ENCODE data around the gene RAB36. TPM values are rescaled to one million over a fixed set of nuclear protein-coding genes. Genes with fewer than 3 reads are reported as not detected.

RAB36 gene
- total RNA-seq, 1 donor from 2014 or later, result 0.20 TPM

GRCh38 chr22:23137468-23137867 is 7.8 kb upstream of the RAB36 start:
- no peak for DNase-seq (ENCODE audit: low read depth in 2 of 2)

GRCh38 chr22:23137905-23138561 is 7.2 kb upstream of the RAB36 start:
- DNase-seq (ENCODE audit: low read depth in 2 of 2), result peak in 1 of 2 donors; percentile 49

DNA sequence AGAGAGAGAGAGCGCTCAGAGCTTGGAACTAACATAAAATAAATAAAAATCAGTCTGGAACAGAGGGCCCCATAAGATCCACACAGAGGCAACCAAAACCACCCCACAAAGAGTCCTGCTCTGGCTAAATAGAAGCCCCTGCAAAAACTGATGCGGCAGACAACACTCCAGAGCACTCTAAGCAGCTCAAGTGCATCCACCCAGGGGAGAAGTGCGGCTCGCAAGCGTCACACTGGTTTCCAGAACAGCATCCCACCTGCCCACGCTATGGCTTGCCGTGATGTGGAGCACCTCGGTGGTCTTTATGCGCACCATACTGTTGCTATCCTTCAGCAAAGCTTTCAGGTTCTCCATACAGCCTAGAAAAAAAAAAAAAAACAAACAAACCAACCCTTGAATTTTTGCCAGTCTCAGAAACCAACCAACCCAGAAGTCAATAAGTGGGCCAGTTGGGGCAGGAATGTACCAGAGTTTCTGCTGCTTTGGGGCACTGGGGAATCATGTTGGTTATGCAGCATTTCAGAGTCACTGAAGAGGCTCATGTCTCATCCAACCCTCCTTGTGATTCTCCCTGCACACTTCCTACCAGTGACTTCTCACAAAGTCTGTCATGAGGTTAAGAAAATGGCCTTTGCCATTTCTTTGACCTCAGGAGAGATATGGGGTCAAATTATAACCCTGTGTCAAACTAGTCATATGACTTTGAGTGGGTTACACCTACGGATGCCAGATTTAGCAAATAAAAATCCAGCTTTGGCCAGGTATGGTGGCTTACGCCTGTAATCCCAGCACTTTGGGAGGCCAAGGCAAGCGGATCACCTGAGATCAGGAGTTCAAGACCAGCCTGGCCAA is 6.5 kb upstream of the RAB36 start:
- no peak for DNase-seq (ENCODE audit: low read depth in 2 of 2)

- DNase-seq (ENCODE audit: low read depth in 2 of 2), result no peak
Measured at GRCh38 chr22:23140385-23140784, 4.9 kb upstream of the RAB36 start.

DNA sequence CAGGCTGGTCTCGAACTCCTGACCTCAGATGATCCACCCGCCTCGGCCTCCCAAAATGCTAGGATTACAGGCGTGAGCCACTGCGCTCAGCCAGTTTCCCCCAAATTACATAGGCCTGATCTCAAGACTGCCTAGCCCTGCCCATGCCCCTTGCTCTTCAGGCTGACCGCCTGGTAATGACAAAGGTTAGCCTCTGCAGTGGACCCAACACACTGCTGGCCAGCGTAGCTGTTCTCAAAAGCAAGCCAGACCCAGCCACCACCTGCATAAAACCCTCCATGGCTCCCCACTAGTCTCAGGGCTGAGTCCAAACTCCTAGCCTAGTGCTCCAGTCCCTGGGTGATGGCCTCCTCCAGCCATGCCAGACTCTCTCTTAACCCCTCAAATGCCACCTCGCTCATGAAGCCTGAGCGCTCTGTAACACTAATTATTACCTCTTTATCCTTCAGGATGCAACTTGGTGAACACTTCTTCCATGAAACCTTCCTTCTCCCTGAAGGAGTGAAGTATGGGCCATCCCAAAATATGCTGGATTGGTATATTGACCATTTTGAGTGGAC is 2.7 kb upstream of the RAB36 start:
- no peak for DNase-seq (ENCODE audit: low read depth in 2 of 2)

- DNase-seq (ENCODE audit: low read depth in 2 of 2), result no peak
Measured at GRCh38 chr22:23143119-23143518, 2.2 kb upstream of the RAB36 start.

- no peak for DNase-seq (ENCODE audit: low read depth in 2 of 2)
Measured at GRCh38 chr22:23144432-23144831, 845 bp upstream of the RAB36 start.

DNA sequence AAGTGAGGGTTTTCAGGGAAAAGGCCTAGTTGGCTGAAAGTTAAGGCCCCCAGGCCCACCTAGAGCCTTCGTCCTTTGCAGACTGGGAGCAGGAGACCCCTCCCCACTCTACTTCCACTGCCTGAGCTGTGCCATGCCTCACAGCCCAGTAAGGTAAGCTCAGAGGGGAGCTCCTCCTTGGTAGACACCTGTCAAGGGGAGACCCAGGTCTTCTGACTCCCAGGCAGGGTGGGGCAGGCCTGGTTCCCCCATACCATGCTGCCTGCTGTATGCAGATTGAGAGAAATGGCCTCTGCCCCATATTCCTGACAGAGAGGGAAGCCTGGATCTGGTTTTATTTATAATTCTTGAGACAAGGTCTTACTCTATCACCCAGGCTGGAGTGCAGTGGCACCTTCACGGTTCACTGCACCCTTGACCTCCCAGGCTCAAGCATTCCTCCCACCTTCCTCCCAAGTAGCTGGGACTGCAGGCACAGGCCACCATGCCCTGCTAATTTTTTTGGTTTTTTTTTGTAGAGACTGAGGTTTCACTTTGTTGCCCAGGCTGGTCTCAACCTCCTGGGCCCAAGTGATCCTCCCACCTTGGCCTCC is 697 bp downstream of the RAB36 start:
- DNase-seq (ENCODE audit: low read depth in 2 of 2), result no peak

- DNase-seq (ENCODE audit: low read depth in 2 of 2), result no peak
Measured at GRCh38 chr22:23146478-23147205, 1.4 kb downstream of the RAB36 start.

DNA sequence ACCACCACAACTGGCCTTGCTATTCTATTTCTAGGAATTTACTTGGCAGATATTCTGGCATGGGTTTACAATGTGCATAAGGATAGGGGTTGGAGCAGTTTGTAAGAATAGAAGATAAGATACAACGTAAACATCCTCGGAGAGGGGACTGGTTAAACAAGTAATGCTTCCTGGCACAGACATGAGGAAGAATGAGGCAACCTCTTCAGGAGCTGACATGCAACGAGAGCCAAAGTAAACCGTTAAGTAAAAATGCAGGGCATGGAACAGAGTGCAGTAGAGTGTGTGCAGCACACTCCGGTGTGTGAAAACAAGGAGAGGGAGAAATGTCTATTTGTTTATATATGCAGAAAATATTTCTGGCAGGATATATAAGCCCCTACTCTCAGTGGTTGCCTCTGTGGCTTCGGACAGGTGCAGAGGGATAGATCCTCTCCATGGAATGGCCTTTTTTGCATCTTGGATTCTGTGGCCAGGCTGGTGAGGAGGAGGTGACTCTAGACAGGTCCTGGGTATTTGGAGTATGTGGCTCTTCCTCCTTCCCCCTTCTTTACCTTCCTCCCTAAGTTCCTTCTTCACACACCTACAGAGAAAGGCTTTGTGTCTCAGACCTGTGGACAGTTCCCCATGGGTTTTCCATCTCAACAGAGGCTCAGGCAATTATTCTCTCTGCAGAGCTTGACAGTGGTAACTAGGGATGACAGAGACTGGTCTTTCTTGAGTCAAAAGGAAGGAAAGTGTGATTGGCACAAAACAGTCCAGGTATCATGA is 2.5 kb downstream of the RAB36 start:
- DNase-seq (ENCODE audit: low read depth in 2 of 2), result no peak

DNA sequence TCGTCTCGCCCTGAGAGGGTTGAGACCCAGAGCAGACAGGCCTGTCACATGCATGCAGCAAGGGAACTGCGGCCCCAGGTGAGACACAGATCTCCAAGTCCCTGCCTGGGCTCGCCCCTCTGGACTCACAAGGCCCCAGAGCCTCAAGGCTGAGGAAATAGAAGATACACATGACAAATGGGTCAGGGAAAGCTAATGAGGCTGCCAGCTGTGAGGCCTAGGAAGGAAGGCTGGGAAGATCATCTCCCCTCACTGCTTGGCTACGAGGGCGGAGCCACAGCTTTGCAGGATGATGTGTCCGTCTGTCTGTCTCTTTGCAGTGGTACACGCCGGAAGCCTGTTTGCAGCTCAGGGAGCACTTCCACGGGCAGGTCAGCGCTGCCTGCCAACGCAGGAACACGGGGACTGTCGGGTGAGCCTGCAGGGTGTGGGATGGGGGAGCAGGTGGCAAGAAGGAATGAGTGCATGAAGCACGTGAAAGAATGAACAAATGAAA is 4.5 kb downstream of the RAB36 start:
- no peak for DNase-seq (ENCODE audit: low read depth in 2 of 2)

GRCh38 chr22:23150762-23151161 is 5.5 kb downstream of the RAB36 start:
- no peak for DNase-seq (ENCODE audit: low read depth in 2 of 2)

DNA sequence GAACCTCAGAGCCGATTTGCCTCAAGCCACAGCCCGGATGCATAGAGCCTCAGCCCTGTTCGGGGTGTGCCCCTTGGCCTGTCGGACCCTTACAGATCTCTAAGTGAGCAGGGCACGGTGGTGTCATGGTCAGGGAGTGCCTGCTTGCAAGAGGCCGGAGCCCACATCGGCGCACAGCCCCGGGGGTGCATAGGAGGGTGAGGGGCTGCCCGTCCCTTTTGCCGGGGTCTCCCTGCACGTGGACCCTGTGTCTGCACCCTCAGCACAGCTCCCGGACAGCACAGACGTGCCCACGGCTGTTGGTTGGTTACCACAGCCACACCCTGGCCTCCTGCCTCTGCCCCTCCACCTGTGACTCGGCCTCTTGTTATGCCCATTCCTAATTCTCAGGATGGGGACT is 6.5 kb downstream of the RAB36 start:
- no peak for DNase-seq (ENCODE audit: low read depth in 2 of 2)

DNA sequence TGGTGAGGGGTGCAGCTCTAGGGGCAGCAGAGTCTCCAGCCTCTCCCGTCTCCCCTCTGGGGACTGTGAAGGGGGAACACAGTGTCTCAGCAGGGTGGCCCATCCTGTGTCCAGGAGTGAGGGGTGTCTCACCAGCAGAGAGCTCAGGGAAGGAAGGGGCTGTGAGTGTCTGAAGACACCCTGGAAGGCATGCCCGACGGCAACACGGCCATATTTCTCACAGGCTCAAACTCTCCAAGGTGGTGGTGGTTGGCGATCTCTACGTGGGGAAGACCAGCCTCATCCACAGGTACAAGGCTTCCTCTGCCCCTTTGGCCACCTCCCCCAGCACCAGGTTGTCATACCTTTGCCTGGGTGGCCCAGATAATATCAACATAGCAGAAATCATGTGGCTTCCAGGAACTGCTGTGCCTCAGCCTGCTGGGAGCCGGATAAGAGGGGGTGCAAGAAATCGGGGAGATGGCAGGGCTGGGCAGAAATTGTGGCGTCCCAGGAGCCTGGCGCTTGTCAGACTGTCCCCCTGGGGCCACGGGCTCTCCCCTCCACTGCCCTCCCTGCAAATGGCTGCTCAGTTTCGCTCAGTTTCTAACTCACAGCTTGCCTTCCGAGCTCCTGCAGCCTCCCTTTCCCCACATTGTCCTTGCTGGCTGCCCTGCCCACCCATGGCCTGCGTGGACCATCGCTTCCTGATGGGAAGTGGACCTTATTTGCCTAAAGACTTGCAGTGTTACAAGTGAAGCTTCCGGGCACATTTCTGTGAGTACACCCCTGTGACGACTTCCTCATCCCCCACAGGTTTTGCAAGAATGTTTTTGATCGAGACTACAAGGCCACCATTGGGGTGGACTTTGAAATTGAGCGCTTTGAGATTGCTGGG is 7.2 kb downstream of the RAB36 start:
- no peak for DNase-seq (ENCODE audit: low read depth in 2 of 2)

- DNase-seq (ENCODE audit: low read depth in 2 of 2), result no peak
Measured at GRCh38 chr22:23153994-23154393, 8.7 kb downstream of the RAB36 start.

DNA sequence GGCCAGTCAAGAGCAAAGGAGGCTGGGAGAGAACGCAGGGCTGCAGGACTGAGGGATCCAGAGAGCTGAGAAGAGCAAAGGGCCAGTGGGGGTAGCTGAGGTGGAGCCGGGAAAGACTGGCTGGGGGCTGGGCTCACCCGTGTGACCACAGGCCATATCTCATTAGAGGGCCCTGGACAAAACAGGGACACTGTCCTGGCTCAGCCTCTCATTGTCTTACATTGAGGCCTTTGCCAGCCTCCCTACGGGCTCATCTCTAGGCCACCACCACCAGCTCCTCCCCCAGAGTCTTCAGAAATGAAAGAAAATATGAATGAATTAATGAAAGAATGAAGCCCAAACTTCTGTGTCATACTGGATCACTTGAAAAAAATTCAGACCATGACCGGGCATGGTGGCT is 9.2 kb downstream of the RAB36 start:
- DNase-seq (ENCODE audit: low read depth in 2 of 2), result no peak

GRCh38 chr22:23155143-23155542 is 9.9 kb downstream of the RAB36 start:
- DNase-seq (ENCODE audit: low read depth in 2 of 2), result no peak

GRCh38 chr22:23155831-23156230 is 10.6 kb downstream of the RAB36 start:
- DNase-seq (ENCODE audit: low read depth in 2 of 2), result no peak

DNA sequence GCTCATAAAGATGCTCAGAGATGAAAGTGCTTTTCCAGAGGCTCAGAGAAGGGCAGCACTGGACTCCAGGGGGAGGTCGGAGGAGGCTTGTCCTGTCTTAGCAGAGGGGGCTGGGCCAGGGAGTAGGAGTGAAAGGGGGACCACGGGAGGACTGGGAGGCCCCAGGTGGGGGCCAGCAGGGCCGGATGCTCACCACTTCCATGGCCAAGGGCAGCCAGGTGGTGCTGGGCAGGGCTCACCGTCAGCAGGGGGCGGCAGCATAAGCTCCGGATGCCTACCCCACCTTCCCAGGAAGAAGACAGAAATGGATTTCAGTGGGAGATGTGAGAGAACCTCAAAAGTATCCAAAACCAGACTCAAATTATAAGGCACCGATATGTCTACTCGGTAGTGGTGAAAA is 11.0 kb downstream of the RAB36 start:
- no peak for DNase-seq (ENCODE audit: low read depth in 2 of 2)

Measured in lung microvascular endothelial cell (primary cell).